ENCODE data around the gene CD247. TPM values are rescaled to one million over a fixed set of nuclear protein-coding genes. Genes with fewer than 3 reads are reported as not detected.

The CD247 gene
- total RNA-seq, 4 donors from 2014 or later, result 0.30 to 0.76 TPM; not detected in 2

DNA sequence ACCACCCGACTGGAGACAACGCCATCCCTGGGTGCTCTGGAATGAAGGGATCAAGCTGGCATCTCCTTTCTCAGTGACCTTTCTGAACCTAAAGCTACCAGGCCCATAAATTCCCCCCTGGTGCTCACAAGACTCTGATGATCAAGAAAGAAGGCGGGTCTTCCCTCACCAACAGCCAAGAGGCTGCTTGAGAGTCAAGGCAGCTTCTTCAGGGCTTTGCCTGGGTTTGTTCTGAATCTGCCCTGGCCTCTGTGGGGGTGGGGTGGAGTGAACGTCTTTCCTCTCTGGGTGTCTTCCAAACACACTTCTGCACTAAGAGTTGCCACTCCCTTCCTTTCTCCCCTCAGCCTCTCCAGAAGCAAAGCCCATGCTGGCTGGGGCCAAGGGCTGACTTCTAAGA is 36.1 kb downstream of the CD247 start:
- H3K27ac ChIP-seq, result no peak overlapping the region
- H3K27me3 ChIP-seq, result no peaks in the 10 kb centered on the region
- no peak for DNase-seq (ENCODE audit: low spot score in 2 of 2)
- no peaks in the 10 kb centered on the region for H3K9me3 ChIP-seq
- no peak overlapping the region for H3K4me3 ChIP-seq
- no peaks in the 10 kb centered on the region for H3K4me1 ChIP-seq
- WGBS, result 67% methylated on average over 4 of the region's 4 CpGs
- no peak for TF ChIP-seq POLR2AphosphoS5 (IDR thresholded peaks at IDR 0.05)
- TF ChIP-seq EP300 (IDR thresholded peaks at IDR 0.05), result no peak
- TF ChIP-seq POLR2A (IDR thresholded peaks at IDR 0.05), result no peak
- no peaks in the 10 kb centered on the region for H3K36me3 ChIP-seq

DNA sequence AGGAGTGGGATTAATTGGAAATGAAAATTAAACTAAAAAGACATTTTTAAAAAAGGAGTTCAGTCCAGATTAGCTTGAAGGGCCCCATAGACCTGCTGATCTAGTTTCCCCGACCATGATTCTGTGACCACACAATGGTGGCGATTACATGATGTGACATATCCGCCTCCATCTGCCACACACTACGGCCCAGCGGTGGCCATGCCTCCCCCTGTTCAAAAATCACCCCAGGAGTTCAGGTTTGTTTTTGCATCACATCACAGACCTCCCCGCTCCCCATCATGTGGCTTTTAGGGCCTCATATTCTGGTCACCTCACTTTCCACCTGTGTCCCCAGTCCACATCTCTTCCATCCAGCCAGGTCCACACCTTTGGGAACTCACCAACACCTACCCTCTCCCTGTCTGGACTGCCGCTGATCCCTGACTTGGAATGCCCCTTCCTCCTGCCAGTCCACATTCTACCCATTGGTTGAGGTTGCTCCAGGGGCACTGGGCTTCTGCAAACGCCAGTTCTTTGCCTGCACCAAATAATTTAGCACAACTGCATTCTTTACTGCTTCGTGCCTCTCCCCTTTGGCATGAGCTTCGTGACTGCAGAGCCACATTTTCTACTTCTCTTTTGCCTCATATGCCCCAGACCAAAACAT is 38.9 kb downstream of the CD247 start:
- H3K4me3 ChIP-seq, result no peak overlapping the region
- no peaks in the 10 kb centered on the region for H3K9me3 ChIP-seq
- H3K27ac ChIP-seq, result no peak overlapping the region
- no peaks in the 10 kb centered on the region for H3K27me3 ChIP-seq
- WGBS, result 83% methylated on average over 10 of the region's 10 CpGs
- DNase-seq (ENCODE audit: low spot score in 2 of 2), result no peak
- TF ChIP-seq EP300 (IDR thresholded peaks at IDR 0.05), result no peak
- no peak for TF ChIP-seq POLR2AphosphoS5 (IDR thresholded peaks at IDR 0.05)
- TF ChIP-seq POLR2A (IDR thresholded peaks at IDR 0.05), result no peak
- no peak for TF ChIP-seq CTCF (IDR thresholded peaks at IDR 0.05)
- no peaks in the 10 kb centered on the region for H3K36me3 ChIP-seq
- no peaks in the 10 kb centered on the region for H3K4me1 ChIP-seq

DNA sequence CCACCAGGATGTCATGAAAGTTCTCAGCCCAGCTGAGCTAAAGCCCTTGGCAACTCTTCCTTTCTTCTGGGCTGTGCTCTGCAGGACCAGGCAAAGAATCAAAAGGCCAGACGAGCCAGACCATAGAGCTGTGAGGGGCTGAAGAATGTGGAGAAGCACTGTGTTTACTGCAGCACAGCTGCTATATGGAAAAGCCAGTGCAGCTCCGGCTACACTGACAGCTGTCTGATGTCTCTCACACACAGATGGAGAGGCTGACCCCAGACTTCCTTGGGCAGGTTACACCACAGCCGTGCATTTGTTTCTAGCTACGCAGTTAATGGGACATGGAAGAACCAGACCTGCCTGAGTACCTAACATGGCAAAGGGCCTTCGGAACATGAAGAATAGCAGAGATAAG is 40.3 kb downstream of the CD247 start:
- no peaks in the 10 kb centered on the region for H3K4me1 ChIP-seq
- TF ChIP-seq EP300 (IDR thresholded peaks at IDR 0.05) (no peak), CTCF (IDR thresholded peaks at IDR 0.05) (no peak), POLR2A (IDR thresholded peaks at IDR 0.05) (no peak)
- H3K27me3 ChIP-seq, result no peaks in the 10 kb centered on the region
- H3K36me3 ChIP-seq, result no peaks in the 10 kb centered on the region
- no peak overlapping the region for H3K27ac ChIP-seq
- H3K4me3 ChIP-seq, result no peak overlapping the region
- 83% methylated on average over 5 of the region's 5 CpGs for WGBS
- DNase-seq (ENCODE audit: low spot score in 2 of 2), result no peak
- no peaks in the 10 kb centered on the region for H3K9me3 ChIP-seq

DNA sequence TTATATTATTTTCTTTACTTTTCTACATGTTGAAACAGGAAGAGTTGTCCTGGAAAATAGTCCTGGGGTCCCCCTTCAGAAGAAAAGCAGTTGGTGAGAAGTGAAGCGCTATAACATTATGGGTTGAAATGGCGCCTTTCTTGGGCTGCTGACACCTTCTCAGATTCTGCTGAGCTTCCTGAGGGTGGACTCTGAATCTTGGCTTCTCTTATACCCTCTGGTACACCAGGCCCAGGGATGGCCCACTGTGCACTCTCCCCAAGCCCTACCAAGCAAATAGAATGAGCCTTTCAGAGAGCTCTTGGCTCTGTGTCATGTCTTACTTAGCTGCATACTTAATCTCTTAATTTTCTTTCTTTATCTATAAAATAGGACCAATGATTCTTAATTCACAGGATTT is 42.3 kb downstream of the CD247 start:
- no peaks in the 10 kb centered on the region for H3K36me3 ChIP-seq
- no peaks in the 10 kb centered on the region for H3K4me1 ChIP-seq
- H3K27ac ChIP-seq, result no peak overlapping the region
- no peaks in the 10 kb centered on the region for H3K27me3 ChIP-seq
- no peak overlapping the region for H3K4me3 ChIP-seq
- TF ChIP-seq CTCF (IDR thresholded peaks at IDR 0.05), result no peak
- no peak for TF ChIP-seq EP300 (IDR thresholded peaks at IDR 0.05)
- no peak for TF ChIP-seq POLR2A (IDR thresholded peaks at IDR 0.05)
- TF ChIP-seq POLR2AphosphoS5 (IDR thresholded peaks at IDR 0.05), result no peak
- no peaks in the 10 kb centered on the region for H3K9me3 ChIP-seq
- WGBS, result 94% methylated on average over 2 of the region's 2 CpGs
- DNase-seq (ENCODE audit: low spot score in 2 of 2), result no peak

GRCh38 chr1:167474191-167474641 is 44.1 kb downstream of the CD247 start:
- Histone ChIP-seq H3K36me3 (no peaks in the 10 kb centered on the region), H3K4me1 (no peaks in the 10 kb centered on the region), H3K4me3 (no peak overlapping the region), H3K27ac (no peak overlapping the region), H3K9me3 (no peaks in the 10 kb centered on the region), H3K27me3 (no peaks in the 10 kb centered on the region)
- TF ChIP-seq POLR2A (IDR thresholded peaks at IDR 0.05), result no peak
- no peak for TF ChIP-seq POLR2AphosphoS5 (IDR thresholded peaks at IDR 0.05)
- no peak for TF ChIP-seq CTCF (IDR thresholded peaks at IDR 0.05)
- no peak for TF ChIP-seq EP300 (IDR thresholded peaks at IDR 0.05)
- DNase-seq (ENCODE audit: low spot score in 2 of 2), result no peak
- 46% methylated on average over 5 of the region's 5 CpGs for WGBS

- Histone ChIP-seq H3K4me1 (no peaks in the 10 kb centered on the region), H3K9me3 (no peaks in the 10 kb centered on the region), H3K27me3 (no peaks in the 10 kb centered on the region), H3K4me3 (no peak overlapping the region), H3K27ac (no peak overlapping the region), H3K36me3 (no peaks in the 10 kb centered on the region)
- 34% methylated on average over 5 of the region's 5 CpGs for WGBS
- TF ChIP-seq CTCF (IDR thresholded peaks at IDR 0.05), result no peak
- DNase-seq (ENCODE audit: low spot score in 2 of 2), result no peak
Observed at GRCh38 chr1:167473761-167474160, 44.6 kb downstream of the CD247 start.

All from suprapubic skin (tissue), 4 donors.